HG03558 (cell line): Measurements from ENCODE around the gene UIMC1.
"Not testable (repeated sequence)": the region's sequence is repeated elsewhere in the genome, so short reads cannot be mapped to it uniquely, and the experiment has no call there.

Experiments
- ATAC-seq: cut with Tn5 transposase; IDR thresholded peaks from one replicate; pipeline ENCODE4 v1.9.1; 2021; ENCODE audit warnings: moderate number of reproducible peaks; ENCODE audit not compliant: unreplicated experiment; ENCODE audit errors: extremely low read depth

The UIMC1 gene

DNA sequence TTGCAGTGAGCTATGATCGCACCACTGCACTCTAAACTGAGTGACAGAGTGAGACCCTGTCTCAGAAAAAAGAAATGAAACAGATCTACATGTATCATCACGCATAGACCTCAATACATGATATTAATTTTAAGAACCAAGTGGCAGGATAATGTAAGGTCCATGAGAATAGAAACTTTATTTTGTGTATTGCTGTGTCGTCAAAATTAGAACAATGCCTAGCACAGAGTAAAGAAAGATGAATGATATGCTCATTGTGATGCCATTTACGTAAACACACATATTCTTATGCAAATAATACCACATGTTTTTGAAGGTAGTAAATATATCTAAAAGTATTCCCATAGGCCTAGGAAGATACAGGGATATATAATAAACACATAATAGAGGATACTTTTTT is 3.6 kb upstream of the UIMC1 start:
- ATAC-seq, result no peak

GRCh38 chr5:177008716-177009115 is 2.1 kb upstream of the UIMC1 start:
- no peak for ATAC-seq

GRCh38 chr5:177005619-177006264 is 837 bp downstream of the UIMC1 start:
- ATAC-seq, result no peak

DNA sequence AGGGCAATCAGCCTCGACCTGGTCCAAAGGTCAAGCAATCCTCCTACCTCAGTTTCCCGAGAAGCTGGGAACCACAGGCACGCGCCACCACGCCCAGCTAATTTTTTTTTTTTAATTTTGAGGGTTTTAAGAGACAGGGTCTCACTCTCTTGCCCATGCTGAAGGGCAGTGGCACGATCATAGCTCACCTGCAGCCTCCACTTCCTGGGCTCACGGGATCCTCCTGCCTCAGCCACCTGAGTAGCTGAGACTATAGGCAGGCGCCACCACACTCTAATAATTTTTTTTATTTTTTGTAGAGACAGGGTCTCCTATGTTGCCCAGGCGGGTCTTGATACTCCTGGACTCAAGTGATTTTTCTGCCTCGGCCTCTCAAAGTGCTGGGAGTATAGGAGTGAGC is 1.6 kb downstream of the UIMC1 start:
- no peak for ATAC-seq

- ATAC-seq, result no peak
Observed at GRCh38 chr5:177003649-177004048, 2.9 kb downstream of the UIMC1 start.

DNA sequence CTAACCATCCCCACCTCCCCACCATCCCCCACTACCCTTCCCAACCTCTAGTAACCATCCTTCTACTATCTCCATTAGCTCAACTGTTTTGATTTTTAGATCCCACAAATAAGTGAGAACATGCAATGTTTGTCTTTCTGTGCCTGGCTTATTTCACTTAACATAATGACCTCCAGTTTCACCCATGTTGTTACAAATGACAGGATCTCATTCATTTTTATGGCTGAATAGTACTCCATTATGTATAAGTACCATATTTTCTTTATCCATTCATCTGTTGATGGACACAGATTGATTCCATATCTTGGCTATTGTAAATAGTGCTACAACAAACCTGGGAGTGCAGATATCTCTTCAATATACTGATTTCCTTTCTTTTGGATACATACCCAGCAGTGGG is 7.1 kb downstream of the UIMC1 start:
- ATAC-seq, result not testable (repeated sequence)

DNA sequence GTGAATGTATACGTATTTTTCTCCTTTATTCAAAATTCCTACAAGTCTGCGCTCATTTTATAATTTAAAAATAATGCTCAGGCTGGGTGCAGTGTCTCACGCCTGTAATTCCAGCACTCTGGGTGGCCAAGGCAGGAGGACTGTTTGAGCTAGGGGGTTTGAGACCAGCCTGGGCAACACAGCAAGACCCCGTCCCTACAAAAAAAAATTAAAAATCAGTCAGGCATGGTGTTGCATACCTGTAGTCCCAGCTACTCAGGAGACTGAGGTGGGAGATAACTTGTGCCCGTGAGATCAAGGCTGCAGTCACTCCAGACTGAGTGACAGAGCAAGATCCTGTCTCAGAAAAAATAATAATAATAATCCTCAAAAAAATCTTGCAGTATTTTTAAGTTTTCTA is 7.8 kb downstream of the UIMC1 start:
- no peak for ATAC-seq

DNA sequence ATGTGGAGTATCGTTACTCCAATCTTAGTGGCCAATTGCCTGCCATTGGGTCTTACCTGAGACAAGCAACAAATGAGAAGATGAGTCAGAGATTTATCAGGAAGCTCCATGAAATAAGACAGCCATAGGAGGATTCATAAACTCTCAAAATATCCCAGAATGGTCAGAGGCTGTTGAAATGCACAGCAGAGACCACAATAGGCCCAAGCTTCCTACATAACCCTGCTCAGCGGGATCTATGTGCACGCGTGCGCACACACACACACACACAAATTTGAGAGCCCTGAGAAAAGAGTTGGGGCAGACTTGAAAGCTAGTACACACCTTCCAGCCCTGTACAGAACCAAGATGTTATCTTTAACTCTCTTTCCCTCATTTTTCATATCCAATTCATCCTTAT is 9.8 kb downstream of the UIMC1 start:
- ATAC-seq, result no peak

DNA sequence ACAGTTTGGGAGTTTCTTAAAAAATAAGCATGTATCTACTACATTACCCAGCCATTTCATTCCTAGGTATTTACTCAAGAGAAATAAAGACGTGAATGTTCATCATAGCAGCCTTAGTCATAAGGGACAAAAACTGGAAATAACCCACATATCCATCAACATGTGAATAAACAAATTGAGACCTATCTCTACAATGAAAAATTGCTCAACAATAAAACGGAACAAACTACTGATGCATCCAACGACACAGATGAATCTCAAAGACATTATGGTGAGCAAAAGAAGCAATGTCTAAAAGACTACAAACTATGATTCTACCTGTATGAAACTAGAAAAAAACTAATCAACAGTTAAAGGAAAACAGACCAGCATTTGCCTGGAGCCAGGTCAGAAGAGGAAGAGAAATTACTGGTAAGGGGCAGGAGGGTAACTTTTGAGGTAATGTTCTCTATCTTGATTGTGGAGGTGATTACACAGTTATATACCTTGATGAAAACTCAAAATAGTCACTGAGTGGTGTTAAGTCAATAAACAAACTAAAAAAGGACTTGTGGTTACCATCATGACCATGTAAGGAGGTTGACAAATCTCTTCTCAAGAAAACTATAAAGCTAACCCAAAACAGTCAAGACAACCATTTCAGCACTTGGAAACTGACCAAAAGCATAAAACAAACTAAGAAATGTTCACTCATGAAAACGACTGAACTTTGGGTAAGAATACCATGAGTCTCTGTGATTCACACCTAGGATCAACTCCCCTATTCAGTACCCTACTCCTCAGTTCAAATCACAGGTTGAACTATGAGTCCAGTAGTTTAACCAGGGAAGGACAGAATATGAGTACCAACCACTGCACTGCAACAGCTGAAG is 10.4 kb downstream of the UIMC1 start:
- no peak for ATAC-seq

DNA sequence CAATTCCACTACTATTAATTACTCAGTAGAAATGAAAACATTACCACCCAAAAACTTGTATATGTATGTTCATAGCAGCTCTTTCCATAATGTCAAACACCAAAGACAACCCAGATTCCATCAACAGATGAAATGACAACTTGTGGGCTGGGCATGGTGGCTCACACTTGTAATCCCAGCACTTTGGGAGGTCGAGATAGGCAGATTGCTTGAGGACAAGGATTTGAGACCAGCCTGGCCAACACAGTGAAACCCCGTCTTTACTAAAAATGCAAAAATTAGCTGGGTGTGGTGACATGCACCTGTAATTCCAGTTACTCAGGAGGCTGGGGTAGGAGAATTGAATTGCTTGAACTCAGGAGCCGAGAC is 11.5 kb downstream of the UIMC1 start:
- ATAC-seq, result no peak

DNA sequence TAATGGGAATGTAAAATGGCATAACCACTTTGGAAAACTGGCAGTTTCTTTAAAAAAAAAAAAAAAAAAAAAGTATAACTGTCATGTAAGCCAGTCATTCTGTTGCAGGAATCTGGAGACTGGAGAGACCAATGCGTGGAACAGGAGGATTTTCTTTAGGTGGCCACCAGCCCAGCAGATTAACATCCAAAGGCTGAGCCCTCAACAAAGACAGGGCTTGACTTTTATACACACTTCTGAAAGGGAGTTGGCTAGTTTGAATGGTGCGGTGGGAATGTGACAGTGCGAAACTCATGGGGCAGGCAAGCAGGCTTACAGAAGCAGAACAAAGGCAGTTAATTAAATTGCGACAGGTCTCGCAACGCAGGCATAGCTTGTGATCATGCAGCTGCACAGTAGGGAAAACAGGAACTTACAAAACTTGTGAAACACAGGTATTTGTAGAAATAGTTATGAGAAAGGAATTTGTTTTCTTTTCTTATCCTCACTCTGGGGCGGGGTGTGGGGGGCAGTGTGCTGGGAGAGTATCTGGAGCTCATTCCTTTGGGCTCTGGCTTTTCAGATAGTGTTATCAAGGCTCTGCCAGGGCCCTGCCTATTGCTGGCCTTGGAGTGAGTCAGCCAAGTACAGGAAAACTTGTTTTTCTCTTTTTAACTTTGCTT is 12.0 kb downstream of the UIMC1 start:
- no peak for ATAC-seq

GRCh38 chr5:176993081-176993480 is 13.5 kb downstream of the UIMC1 start:
- ATAC-seq, result not testable (repeated sequence)

DNA sequence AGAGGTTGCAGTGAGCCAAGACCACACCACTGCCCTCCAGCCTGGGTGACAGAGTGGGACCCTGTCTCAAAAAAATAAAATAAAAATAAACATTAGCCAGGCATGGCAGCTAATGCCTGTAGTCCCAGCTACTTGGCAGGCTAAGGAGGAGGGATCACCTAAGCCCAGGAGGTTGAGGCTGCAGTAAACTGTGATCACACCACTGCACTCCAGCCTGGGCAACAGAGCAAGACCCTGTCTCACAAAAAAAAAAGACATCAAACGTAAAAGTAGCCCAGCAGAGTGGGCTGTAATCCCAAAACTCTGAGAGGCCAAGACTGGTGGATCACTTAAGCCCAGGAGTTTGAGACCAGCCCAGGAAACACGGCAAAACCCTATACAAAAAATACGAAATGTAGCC is 19.0 kb downstream of the UIMC1 start:
- ATAC-seq, result no peak

GRCh38 chr5:176986280-176986679 is 20.3 kb downstream of the UIMC1 start:
- ATAC-seq, result no peak

DNA sequence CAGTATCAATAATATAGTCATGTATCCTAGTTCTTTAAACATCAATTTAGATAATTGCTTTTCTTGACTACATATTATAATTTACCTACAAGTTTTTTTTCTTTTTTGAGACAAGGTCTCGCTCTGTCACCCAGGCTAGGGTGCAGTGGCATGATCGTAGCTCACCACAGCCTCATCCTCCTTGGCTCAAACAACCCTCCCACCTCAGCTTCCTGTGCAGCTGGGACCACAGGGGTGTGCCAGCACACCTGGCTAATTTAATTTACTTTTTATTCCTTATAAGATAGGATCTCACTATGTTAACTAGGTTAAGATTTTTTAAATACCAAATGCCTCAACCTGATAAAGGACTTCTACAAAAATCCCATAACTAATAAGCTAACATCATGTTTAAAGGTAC is 21.1 kb downstream of the UIMC1 start:
- no peak for ATAC-seq

DNA sequence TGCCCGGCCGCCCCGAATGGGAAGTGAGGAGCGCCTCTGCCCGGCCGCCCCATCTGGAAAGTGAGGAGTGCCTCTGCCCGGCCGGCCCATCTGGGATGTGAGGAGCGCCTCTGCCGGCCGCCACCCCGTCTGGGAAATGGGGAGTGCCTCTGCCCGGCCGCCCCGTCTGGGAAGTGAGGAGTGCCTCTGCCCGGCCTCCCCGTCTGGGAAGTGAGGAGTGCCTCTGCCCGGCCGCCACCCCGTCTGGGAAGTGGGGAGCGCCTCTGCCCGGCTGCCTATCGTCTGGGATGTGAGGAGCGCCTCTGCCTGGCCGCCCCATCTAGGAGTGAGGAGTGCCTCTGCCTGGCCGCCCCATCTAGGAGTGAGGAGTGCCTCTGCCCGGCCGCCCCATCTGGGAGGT is 22.4 kb downstream of the UIMC1 start:
- ATAC-seq, result not testable (repeated sequence)

GRCh38 chr5:176983593-176983992 is 23.0 kb downstream of the UIMC1 start:
- not testable (repeated sequence) for ATAC-seq

DNA sequence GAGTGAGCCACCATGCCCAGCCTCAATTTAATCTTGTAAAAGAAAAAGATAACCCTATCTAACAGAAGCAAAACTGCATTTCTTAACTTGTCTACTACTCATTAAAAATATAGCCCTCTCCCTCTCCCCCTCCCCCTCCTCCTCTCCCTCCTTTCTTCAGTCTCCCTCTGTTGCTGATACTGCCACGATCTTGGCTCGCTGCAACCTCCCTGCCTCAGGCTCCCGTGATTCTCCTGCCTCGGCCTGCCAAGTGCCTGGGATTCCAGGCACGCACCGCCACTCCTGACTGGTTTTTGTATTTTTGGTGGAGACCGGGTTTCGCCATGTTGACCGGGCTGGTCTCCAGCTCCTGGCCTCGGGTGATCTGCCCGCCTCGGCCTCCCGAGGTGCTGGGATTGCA is 23.5 kb downstream of the UIMC1 start:
- ATAC-seq, result not testable (repeated sequence)

DNA sequence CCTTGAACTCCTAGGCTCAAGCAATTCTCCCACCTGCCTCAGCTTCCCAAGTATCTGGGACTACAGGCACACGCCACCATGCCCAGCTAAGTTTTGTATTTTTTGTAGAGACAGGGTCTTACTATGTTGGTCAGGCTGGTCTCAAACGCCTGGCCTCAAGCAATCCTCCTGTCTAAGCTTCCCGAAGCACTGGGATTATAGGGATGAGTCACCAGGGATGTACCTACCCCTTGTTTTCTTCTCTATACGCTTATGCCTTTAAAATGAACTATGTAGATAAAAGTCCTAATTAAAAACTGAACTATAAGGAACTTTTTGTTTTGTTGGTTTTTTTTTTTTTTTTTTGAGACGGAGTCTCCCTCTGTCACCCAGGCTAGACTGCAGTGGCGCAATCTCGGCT is 25.8 kb downstream of the UIMC1 start:
- no peak for ATAC-seq

GRCh38 chr5:176979669-176980068 is 26.9 kb downstream of the UIMC1 start:
- ATAC-seq, result no peak

DNA sequence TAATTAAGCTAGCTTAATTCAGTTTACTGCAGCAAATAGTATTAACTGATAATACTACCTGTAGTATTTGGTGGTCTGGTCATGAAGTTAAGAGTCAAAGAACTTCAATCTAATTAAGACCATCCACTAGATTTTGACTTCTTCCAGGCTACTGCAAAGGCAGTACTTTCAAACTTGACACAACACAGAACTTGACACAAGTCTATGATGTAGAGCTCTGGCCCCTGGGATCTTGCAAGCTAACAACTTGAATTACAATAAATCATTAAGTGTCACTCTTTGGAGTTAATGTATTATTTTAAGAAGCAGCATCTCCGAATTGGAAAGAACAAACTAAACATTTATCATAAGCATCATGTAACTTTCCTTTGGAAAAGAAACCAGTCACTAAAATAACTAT is 40.9 kb downstream of the UIMC1 start:
- ATAC-seq, result no peak
